Mucosa of descending colon (tissue), 3 donors: ENCODE results near the gene JUND. TPM values are rescaled to one million over a fixed set of nuclear protein-coding genes. Genes with fewer than 3 reads are reported as not detected.

Experiments
- ATAC-seq: fragments of 200-7000 bp; cut with Tn5 transposase; one replicate; pipeline ENCODE4 v1.9.1; 2020; ENCODE audit warnings: mild to moderate bottlenecking, moderate library complexity
- DNase-seq, 3 donors: peaks; one replicate each; pipeline ENCODE4 v3.0.0-alpha.2; 2020
- H3K36me3 ChIP-seq: fragments of 200-600 bp; one replicate; pipeline ENCODE4 v1.8.0; 2021; ENCODE audit warnings: low read depth, mild to moderate bottlenecking
- H3K4me1 ChIP-seq: fragments of 200-600 bp; one replicate; pipeline ENCODE4 v1.8.0; 2021; ENCODE audit warnings: low read depth, mild to moderate bottlenecking
- H3K4me3 ChIP-seq: fragments of 200-600 bp; one replicate; pipeline ENCODE4 v1.8.0; 2021; ENCODE audit warnings: mild to moderate bottlenecking
- H3K9me3 ChIP-seq: fragments of 200-600 bp; one replicate; pipeline ENCODE4 v1.8.0; 2021; ENCODE audit warnings: mild to moderate bottlenecking
- intact Hi-C, 2 donors: fragments of 100-400 bp; cut with DNase I in 1 of 2; cut with micrococcal nuclease in 1 of 2; formaldehyde crosslinking; loops; one replicate each; pipeline versions ENCODE4 v1.11.0 to v1.11.1; 2022; cut with DNase I, micrococcal nuclease
- total RNA-seq, 3 donors: library from RNA; stranded (reverse); fragmentation: NEBNext Ultra II Directional in 2 of 3; extraction: Animal tissue kit (Norgen Biotek cat#: 25700) in 2 of 3; gene quantifications; one replicate each; pipeline versions ENCODE4 v1.2.1 to v1.2.4, GENCODE V29; 2021 to 2023
- TF ChIP-seq, protein P1 (sequence below): fragments of 200-600 bp; IDR thresholded peaks from one replicate; pipeline ENCODE4 v1.8.0; 2022; ENCODE audit warnings: antibody characterized with exemption, mild to moderate bottlenecking
- donor health status: DM: no; HTN: no; CAD: no; lungs with moderate emphysema.
- donor health status: DM: no; HTN: no; CAD: no.
- donor health status: DM: no; HTN: yes; CAD: no.

JUND gene
- total RNA-seq, 3 donors from 2014 or later, result 267 to 328 (median 295) TPM

DNA sequence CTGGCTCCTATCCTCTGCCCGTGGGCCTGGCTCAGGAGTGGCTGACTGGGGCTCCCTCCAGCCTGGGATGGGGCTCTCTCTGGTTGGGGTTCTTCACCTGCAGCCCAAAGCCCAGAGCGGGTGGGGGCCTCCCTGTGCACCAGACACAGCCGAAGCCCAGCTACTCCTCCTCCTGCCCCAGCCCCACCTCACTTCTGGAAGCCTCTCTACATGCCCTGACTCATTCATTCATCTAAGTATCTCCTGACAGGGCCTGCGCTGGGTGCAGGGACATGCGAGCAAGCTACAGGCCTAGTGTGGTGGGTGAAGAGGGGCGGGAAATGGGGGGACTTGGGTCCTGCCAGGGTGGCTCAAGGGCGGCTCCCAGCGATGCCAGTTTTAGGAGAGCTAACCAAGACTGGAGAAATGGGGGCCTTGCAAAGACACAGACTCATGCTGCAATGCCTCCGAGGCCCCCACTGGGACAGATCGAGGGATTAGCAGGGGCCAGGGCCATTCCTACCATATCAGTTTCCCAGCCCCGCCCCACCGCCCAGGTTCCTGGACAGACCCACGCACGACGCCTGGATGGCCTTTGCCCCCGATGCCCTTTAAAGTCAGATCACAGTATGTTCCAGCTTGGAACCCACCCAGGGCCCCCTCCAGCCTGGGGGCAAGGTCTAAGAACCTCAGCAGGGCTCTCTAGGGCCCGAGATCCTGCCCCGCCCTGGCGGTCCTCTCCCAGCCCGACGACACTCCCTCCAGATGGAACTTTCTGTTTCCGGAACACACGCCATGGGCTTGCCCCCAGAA, 28.9 kb upstream of the JUND start:
- Histone ChIP-seq H3K9me3 (no peaks in the 10 kb centered on the region), H3K4me1 (peaks cover 38% of the 10 kb centered on the region), H3K36me3 (no peaks in the 10 kb centered on the region), H3K4me3 (no peak overlapping the region)
- TF ChIP-seq, protein P1, sequence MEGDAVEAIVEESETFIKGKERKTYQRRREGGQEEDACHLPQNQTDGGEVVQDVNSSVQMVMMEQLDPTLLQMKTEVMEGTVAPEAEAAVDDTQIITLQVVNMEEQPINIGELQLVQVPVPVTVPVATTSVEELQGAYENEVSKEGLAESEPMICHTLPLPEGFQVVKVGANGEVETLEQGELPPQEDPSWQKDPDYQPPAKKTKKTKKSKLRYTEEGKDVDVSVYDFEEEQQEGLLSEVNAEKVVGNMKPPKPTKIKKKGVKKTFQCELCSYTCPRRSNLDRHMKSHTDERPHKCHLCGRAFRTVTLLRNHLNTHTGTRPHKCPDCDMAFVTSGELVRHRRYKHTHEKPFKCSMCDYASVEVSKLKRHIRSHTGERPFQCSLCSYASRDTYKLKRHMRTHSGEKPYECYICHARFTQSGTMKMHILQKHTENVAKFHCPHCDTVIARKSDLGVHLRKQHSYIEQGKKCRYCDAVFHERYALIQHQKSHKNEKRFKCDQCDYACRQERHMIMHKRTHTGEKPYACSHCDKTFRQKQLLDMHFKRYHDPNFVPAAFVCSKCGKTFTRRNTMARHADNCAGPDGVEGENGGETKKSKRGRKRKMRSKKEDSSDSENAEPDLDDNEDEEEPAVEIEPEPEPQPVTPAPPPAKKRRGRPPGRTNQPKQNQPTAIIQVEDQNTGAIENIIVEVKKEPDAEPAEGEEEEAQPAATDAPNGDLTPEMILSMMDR, result no peak
- ATAC-seq (peak; percentile 73), DNase-seq (peak; percentile 67 to 80 (median 76))
- intact Hi-C loops, result no loop called here

DNA sequence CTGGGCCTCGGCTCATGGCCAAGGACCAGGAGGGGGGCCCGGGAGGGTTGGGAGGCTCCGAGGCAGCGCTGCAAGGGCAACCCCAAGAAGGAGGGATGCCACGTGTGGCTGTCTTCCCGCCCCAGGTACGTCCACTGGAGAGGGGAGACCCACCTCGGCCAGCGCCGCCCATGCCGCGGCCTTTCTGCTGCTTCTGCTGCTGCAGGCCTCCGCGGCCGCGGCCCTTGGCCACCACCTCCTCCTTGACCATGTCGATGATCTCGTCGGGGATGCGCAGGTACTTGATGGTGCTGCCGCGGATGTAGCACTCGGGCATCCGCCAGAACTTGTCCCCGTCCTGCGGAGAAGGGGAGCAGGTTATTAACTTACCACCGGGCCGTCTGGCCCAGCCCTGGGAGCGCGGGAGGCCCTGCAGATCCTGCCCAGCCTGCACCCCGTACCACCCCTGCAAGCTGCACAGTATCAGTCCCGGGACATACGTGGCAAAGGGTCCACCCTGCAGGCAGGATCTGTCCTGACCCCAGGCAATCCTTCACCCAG, 28.2 kb upstream of the JUND start:
- Histone ChIP-seq H3K4me1 (peaks cover 43% of the 10 kb centered on the region), H3K36me3 (no peaks in the 10 kb centered on the region), H3K9me3 (no peaks in the 10 kb centered on the region), H3K4me3 (no peak overlapping the region)
- intact Hi-C loops, result no loop called here
- DNase-seq (peak in 1 of 3 donors; percentile 60), ATAC-seq (no peak)
- TF ChIP-seq, protein P1, result no peak

DNA sequence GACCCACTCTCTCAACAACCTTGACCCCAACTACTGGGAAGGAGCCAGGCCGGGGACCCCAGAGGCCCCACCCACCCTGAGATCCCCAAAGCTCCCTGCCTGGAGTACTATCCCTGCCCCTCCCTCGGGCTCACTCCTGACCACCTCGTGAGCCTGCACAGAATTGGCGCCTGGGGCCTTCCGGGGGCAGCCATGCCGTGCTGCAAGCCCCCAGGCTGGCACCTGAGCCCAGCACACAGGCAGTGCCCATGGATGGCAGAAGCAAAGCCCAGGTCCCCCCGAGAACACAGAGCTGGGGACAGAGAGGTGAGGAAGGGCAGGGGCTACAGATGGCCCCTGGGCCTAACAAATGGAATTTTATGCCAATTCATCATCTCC, 27.5 kb upstream of the JUND start:
- no peak overlapping the region for H3K4me3 ChIP-seq
- H3K36me3 ChIP-seq, result no peaks in the 10 kb centered on the region
- TF ChIP-seq, protein P1, result no peak
- ATAC-seq (no peak), DNase-seq (peak in 1 of 3 donors; percentile 56)
- H3K9me3 ChIP-seq, result no peaks in the 10 kb centered on the region
- intact Hi-C loops, result no loop called here
- H3K4me1 ChIP-seq, result peaks cover 43% of the 10 kb centered on the region

DNA sequence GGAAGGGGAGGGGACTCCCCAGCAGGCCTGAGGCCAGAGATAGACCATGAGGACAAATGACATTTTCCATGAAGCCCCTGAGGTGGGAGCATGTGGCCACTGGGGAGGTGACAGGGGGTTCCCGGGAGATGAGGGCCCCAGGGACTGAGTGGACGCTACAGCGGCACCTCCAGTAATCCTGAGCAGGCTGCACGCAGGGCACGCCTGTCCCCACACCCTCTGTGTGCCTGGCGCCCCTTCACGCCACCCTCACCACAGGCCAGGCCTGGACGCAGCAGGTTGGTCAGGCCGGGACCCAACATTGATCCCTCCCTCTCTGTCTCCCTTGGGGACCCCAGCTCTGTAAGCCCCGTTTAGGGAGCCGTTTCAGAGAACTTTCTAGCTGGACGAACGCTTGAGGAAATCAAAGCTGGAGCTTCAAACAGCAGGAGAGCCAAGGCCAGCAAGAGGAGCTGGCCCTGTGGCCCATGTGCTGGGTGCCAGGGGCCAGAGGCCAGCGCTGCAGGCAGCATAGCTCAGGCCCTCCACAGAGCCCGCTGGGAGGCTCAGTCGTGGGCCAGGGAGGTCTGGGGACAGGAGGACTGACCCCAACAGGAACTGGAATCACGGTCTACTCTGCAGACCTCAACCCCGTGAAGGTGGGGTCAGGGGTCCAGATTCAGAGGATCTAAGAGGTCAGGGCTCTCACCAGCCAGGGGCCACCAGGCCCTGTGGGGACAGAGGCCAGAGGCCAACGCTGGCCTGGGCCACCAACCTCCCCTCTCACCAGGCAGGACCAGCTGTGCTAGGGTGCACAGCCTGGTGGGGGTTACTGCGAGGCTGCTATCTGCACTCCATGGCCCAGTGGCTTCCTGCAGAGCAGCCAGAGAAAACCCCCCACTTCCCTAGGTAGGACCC, 26.9 kb upstream of the JUND start:
- DNase-seq, result peak in 1 of 3 donors; percentile 58
- Histone ChIP-seq H3K4me3 (no peak overlapping the region), H3K4me1 (peaks cover 43% of the 10 kb centered on the region), H3K9me3 (no peaks in the 10 kb centered on the region), H3K36me3 (no peaks in the 10 kb centered on the region)
- intact Hi-C loops, result no loop called here
- TF ChIP-seq, protein P1, result no peak
- ATAC-seq, result no peak

DNA sequence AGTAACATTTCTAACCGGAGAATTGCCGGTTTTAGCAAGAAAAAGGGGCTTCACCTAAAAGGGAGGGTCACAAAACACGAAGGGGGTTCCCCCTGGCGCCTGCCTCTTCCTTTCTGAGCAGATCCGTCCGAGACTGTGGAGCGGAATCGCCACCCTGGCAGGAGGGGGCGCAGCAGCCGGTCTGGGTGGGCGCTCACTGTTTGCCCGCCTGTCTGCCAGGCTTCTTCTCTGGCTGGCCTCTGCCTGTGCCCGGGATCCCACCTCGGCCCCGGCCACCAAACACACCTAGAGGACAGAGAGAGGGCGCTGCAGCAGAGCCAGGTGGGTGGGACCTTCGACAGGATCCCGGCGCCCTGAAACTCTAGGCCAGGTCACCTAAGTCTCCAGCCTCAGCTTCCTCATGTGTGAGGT, 25.9 kb upstream of the JUND start:
- TF ChIP-seq, protein P1, result no peak
- no peak overlapping the region for H3K4me3 ChIP-seq
- H3K9me3 ChIP-seq, result no peaks in the 10 kb centered on the region
- H3K4me1 ChIP-seq, result peaks cover 34% of the 10 kb centered on the region
- intact Hi-C loops, result no loop called here
- H3K36me3 ChIP-seq, result no peaks in the 10 kb centered on the region
- DNase-seq (peak in 1 of 3 donors; percentile 65), ATAC-seq (no peak)
